Measurements from ENCODE around the gene ENPP3.

- TF ChIP-seq CTCF (IDR thresholded peaks at IDR 0.05; ENCODE audit: borderline replicate concordance, extremely low read depth, low read length, poor library complexity, severe bottlenecking) (no peak), EZH2 (IDR thresholded peaks at IDR 0.05; ENCODE audit: borderline replicate concordance, low read depth, low read length, severe bottlenecking) (no peak)
These were observed 6.9 kb downstream of the ENPP3 start for GRCh38 chr6:131643855-131644460.

Measured in DND-41 (cell line).